HG02884 (cell line): ENCODE measurements around the gene GGTLC1.
"Not testable (repeated sequence)": the region's sequence is repeated elsewhere in the genome, so short reads cannot be mapped to it uniquely, and the experiment has no call there.

ENCODE experiments used
- ATAC-seq: cut with Tn5 transposase; IDR thresholded peaks from one replicate; pipeline ENCODE4 v1.9.1; 2021; ENCODE audit warnings: mild to moderate bottlenecking, moderate library complexity; ENCODE audit not compliant: unreplicated experiment

GGTLC1 gene

DNA sequence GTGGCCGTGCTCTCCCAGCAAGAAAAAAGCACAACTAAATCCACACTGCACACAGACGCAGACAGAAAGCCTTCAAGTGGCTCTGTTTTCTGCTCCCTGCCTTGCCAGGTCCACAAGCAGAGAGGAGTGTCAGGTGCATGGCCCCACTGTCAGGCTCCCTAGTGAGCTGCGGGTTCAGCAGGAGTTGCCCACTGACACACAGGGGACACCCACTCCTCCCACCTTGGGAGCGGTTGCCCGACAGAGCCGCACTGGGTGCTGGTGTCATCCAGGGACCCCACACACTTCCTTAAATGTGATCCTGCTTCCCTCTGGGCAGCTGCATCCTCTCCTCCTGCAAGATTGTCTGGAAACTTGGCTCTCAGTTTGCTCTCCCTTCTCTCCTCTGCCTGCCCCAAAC, 6.7 kb upstream of the GGTLC1 start:
- ATAC-seq: not testable (repeated sequence)

- ATAC-seq: not testable (repeated sequence)
Observed at GRCh38 chr20:23994001-23994633, 5.5 kb upstream of the GGTLC1 start.

DNA sequence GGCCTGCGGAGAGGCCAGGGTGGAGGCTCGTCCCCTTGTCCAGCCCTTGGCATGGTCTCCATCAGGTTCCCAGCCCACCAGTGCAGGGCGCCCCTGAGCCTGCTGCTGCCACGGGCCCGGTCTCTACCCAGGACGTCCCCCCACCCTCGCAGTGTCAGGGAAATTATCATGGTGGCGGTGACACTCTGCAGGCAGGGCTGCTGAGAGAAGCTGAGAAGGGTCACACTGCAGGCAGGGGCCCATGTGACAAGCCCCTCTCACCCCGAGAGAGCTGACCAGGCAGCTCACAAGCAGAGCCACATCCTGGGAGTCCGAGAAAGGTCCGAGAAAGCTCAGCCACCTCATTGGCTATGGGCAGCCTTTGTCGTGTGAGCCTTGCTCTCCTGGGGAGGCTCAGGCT, 4.9 kb upstream of the GGTLC1 start:
- not testable (repeated sequence) for ATAC-seq

DNA sequence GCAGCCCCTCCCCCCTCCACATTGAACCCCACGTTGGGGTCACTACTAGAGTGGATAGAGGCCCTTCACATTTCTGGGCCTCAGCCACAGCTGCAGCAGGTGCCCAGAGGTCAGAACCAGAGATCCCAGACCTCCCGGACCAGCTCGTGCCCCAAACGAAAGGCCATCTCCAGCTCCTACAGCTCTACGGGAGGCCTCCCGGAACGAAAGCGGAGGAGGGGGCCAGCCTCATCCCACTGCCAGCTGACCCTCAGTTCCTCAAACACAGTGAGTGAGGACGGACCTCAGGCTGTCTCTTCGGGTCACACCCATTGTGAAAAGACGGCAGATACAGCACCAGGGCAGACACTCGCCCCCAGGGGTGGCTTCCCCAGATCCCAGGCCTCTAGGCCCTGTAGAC, 1.7 kb upstream of the GGTLC1 start:
- not testable (repeated sequence) for ATAC-seq

- ATAC-seq: not testable (repeated sequence)
Observed at GRCh38 chr20:23988966-23989365, 387 bp upstream of the GGTLC1 start.

DNA sequence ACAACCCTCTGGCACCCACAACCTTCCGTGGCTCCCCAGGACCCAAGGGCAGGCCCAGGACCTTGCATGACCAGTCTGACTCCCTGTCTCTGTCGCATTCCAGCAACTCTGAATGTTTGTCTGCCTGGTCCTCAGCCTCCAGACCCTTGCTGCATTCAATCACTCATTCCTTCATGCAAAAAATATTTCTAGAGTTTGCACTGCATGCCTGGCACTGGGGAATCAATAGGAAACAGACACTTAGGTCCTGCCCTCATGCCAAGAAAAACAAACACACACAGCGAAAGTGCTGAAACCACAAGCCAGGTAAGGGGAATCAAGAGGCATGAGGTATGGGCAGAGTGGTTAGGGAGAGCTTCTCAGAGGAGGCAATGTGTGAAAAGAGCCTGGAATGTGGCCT, 1.9 kb downstream of the GGTLC1 start:
- not testable (repeated sequence) for ATAC-seq

DNA sequence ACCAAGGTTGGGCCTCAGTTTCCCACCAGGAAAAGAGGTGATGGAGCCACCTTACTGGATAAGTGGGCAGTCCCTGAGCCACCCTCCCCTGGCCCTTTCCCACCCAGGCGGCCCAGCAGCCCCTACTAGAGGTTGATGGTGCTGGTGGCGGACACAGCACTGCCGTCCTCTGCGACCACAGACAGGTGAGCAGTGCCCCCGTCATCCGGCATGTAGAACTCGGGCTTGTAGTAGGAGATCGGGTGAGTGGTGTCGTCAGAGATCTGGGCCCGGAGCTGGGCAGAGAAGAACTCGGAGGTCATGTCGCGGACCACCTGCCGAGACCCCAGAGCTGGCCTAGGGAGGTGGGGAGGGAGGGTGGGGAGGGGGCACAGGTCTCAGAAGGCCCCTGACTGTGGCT, 2.3 kb downstream of the GGTLC1 start:
- not testable (repeated sequence) for ATAC-seq

GRCh38 chr20:23985790-23986225, 2.8 kb downstream of the GGTLC1 start:
- not testable (repeated sequence) for ATAC-seq

DNA sequence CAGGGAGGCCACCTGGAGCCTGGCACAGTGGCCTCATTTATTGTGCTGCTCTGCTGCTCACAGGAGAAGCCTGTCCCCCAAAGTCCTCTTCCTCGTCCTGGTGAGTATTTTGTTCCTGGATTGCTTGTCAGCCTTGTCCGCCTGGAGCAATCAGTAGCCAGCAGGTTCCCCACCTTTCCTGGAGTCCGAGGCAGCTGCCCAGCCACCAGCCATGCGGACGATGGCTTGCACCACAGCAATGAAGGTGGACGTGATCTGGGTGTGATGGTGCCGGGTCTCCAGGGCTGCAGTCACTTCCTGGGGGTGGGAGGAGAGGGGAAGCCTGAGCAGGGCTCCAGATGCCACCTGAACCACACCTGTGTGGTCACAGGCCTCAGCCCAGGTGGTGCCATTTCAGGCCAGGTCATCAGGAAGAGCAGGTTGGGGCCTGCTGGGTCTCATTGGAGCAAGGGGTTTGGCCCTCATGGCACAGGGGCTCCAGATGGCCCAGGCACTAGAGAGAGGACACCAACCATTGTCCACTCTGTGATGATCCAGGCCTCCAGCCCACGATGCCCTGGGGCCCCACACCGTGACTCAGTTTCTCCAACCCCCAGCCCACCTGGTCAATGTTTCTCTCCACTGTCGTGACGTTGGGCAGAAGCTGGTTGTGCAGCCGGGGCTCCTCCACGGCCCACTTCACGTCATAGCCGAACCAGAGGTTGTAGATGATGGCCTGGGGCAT, 3.4 kb downstream of the GGTLC1 start:
- ATAC-seq: not testable (repeated sequence)

GRCh38 chr20:23984476-23985023, 4.0 kb downstream of the GGTLC1 start:
- ATAC-seq: not testable (repeated sequence)

DNA sequence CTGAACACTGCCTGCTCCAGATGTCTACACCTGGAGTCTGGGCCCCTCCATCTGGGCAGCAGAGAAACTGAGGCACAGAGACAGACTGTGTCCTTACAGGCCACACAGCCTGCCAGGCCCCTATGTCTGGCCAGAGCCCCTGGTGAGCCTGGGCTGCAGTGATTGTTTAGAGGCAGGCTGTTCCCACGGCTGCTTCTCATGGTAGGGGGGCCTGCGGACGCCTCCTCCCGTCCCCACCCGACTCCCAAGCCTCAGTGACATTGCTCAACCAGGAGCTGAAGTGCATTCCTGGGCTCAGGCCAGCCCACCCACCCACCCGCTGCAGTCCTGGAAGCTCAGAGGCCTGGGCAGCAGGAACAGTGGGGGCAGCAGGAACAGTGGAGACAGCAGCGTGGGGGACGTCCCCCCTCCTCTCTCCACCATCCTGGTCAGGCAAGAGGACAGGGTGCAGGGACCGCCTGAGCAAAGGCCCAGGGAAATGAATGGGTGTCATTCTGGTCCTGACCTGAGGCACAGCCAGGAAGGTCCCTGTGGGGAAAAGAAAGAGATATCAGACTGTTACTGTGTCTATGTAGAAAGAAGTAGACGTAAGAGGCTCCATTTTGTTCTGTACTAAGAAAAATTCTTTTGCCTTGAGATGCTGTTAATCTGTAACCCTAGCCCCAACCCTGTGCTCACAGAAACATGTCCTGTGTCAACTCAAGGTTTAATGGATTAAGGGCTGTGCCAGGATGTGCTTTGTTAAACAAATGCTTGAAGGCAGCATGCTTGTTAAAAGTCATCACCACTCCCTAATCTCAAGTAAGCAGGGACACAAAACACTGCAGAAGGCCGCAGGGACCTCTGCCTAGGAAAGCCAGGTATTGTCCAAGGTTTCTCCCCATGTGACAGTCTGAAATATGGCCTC, 6.2 kb downstream of the GGTLC1 start:
- ATAC-seq: not testable (repeated sequence)

DNA sequence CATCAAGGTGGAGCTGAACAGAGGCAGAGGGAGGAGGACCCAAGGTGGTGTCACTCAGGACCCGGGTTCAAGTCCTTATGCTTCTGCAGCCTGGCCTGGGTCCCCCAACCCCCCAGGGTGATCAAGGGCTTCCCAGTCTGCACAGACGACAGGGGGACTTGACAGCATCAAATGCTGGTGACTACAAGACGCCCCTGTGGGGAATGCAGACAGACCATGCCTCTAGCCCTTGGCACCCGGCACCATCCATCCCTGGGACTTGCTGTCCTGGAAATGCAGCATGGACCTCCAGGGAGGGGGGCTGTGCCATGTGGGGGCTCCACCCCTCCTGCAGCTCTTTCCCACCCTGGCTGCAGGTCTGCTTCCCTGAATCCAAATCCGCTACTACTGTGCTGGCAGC, 7.1 kb downstream of the GGTLC1 start:
- not testable (repeated sequence) for ATAC-seq

- ATAC-seq: not testable (repeated sequence)
Observed at GRCh38 chr20:23981014-23981413, 7.6 kb downstream of the GGTLC1 start.

- not testable (repeated sequence) for ATAC-seq
Observed at GRCh38 chr20:23979899-23980811, 8.4 kb downstream of the GGTLC1 start.

DNA sequence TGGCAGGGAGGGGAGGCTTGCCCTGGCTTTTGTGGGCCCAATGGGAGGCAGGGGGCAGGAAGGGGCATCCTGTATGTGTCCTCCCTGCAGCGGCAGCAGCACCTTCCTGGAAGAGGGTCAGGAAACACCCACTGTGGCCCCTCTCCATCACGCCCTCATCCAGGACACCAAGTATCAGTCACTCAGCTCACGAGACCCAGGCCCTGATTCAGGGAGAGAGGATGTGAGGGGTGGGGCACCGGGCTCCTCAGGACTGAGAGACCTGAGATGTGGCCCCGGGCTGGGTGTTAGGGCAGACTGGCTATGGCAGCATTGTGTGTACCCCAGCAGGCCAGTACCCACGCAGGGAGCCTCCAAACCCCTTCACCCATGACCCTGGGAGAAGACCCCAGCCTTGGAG, 9.2 kb downstream of the GGTLC1 start:
- not testable (repeated sequence) for ATAC-seq

- ATAC-seq: not testable (repeated sequence)
Observed at GRCh38 chr20:23978457-23978856, 10.1 kb downstream of the GGTLC1 start.

- ATAC-seq: no peak
Observed at GRCh38 chr20:23974966-23975365, 13.6 kb downstream of the GGTLC1 start.

DNA sequence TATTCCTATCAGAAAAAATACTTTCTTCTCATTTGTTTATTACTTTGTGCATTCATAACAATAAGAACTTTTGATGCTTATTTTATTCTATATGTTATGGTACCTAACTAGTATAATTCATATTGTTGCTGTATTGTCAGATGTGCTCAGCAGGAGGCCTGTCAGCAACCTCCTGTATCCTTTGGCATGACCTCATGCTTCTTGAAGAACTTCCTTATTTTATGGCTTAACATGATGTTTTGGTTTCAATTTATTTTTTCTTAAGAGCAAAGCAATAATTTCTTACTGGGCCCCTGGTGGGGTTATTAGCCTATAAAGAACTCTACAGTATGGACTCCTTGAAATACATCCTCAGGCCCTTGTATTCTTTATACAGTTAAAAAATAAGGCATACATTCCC, 17.3 kb downstream of the GGTLC1 start:
- no peak for ATAC-seq

- ATAC-seq: no peak
Observed at GRCh38 chr20:23970049-23970448, 18.5 kb downstream of the GGTLC1 start.

GRCh38 chr20:23967616-23967979, 21.0 kb downstream of the GGTLC1 start:
- ATAC-seq: no peak
